Activated CD8-positive, alpha-beta memory T cell treated with anti-CD3 and anti-CD28 coated beads, Interleukin-2, amount 50 U/mL, for 1 hour (primary cell): ENCODE data around the gene PLSCR1.
"Not testable (repeated sequence)": the region's sequence is repeated elsewhere in the genome, so short reads cannot be mapped to it uniquely, and the experiment has no call there.

Experiments used
- DNase-seq: peaks from one replicate; pipeline ENCODE4 v3.0.0-alpha.2; 2020; ENCODE audit errors: extremely low read depth

Gene PLSCR1

GRCh38 chr3:146550070-146550615 is 5.7 kb upstream of the PLSCR1 start:
- no peak for DNase-seq

DNA sequence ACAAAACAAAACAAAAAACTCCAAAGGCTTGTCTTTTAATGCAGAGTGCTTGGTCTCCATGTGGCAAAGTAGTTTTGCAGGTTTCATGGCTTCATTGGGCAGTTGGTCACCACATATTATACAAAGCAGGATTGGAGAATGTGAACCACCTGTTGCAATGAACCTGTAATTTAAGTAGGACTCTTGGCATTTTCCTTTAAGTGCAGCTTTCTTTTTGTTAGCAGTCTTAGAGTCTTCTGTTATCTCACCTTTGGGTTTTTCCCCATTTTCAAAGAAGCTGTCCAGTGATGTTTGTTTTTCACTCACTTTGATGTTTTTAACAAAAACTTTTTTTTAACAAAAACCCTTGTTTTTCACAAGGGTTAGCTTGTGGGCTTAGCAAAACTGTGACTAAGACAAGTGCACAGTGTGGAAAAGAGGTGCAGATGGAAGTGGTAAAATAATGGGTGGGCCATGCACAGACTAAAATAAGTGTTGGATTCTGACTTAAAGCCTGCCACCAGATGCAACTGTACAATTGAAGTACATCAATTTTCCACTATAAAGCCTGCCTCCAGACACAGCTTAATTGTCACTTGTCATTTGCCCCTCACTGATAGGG is 2.9 kb upstream of the PLSCR1 start:
- DNase-seq, result no peak

- no peak for DNase-seq
These were observed 2.1 kb upstream of the PLSCR1 start for GRCh38 chr3:146546366-146546965.

DNA sequence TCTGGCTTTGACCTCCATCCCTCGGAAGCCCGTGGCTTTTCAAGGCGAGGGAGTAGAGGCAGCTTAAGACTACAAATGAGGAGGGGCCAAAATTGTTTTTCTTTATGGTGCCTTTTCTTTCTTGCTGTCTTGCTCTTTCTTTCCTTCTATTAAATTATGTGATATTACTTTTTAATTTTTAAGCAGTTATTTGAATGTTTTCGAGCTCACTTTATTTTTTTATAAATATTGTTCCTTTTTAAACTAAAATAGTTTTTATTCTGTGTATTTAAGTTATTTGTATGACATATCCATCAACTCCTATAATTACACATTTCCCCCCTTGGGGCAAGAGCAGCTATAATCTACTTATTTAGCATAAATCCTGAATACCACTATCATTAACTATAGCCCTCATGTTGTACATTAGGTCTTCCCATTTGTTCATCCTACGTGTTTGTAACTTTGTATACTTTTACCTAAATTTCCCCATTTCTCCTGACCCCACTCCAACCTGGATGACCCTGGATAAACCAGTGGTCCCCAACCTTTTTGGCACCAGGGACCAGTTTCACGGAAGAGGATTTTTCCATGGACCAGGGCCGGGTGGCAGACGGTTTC is 622 bp upstream of the PLSCR1 start:
- DNase-seq, result no peak

DNA sequence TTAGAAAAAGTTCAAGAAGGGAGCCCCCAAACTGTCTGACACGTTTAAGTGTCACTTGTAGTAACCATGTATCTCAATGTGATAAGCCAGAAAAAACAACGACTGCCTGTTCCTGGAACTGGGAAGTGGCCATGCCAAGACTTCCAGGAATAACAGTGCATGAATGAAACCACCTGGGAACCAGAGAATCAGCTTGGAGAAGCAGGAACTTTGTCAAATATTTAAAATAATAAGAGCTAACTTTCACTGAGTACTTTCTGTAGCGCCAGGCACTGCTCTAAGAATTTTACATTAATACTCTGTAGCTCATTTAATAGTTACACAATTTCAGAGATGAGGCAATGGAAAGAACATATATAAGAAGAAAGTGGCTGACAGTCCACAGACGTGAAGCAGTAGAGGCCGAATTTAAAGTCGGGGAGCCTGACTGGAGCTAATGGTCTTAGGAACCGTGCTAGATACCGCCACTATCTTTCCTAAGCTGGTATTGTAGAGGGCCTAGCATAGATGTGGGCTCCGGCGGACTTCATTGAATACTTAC is 876 bp downstream of the PLSCR1 start:
- no peak for DNase-seq

DNA sequence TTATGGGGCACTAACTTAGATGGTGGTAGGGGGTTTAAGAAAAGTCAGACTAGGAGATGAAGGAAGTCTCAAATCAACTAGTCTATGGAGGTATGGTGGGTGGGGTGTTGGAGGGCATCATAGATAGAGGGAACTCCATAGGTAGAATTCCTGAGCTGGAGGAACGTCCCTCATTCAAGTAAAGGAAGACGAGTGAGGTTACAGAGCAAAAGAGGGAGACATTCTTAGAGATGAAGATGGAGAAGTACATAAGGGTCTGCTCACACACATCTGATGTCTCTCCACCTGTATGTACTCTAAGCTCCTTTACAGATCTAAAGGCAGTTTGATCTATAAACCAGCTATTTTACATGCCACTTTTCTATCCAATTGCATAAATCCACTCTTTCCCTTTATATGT is 1.4 kb downstream of the PLSCR1 start:
- DNase-seq, result no peak

DNA sequence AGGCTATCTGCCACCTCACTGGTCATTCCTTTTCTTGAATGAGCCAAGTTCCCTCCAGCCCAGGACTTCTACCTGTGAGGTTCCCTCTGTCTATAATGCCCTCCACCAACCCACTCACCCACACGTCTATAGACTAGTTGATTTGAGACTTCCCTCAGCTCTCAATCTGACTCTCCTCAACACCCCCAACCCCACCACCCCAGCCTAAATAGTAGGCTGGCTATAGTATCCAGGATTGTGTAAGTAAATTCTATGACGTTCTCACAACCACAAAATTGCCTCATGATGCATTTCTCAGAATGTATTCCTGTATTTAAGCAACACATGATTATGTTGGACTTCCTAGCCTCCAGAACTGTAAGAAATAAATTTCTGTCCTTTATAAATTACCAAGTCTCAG is 2.2 kb downstream of the PLSCR1 start:
- no peak for DNase-seq

DNA sequence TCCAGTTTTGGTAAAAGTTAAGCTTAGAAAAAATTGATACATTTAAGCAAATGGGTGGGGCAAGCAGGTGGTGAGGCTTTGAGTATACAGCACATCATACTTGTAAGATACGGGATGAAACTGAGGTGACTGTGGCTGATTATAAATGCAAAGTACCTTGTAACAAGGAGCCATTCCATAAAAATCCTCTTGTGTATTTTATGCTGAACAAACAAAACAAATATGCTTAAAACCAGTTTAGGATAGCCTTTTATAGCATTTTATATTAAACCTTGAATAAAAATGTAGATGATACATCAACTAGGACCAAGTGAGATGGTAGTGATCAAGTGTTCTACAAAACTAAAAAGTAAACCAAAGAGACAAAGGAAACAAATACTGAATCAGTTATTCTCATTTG is 3.4 kb downstream of the PLSCR1 start:
- no peak for DNase-seq

DNA sequence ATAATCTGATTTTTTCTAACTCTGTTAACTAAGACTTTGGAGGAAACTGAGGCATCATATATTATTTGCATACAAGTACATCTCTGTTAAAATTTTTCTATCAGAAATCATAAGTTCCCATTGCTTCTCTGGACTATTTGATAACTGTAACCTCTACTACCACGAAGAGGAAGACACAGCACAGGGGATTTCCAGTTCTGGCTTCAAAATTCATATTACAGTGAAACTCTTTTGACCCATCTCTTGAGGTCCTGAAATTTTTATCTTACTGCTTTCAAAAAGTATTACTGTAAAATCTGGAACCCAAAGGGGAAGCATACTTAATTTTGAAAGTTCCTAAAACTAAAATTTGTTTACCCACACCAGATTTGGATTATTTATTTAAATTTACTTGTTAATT is 4.2 kb downstream of the PLSCR1 start:
- DNase-seq, result no peak

- DNase-seq, result no peak
These were observed 5.1 kb downstream of the PLSCR1 start for GRCh38 chr3:146539315-146539714.

DNA sequence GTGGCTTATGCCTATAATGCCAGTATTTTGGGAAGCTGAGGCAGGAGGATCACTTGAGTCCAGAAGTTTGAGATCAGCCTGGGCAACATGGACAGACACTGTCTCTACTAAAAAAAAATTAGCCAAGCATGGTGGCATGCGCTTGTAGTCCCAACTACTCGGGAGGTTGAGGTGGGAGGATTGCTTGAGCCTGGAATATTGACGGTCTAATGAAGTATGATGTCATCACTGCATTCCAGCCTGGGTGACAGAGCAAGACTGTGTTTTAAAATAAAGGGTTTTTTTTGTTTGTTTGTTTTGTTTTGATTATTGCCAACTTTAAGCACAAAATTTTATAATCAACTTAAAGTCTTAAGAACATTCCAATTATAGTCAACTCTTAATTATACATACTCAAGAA is 6.8 kb downstream of the PLSCR1 start:
- DNase-seq, result no peak

DNA sequence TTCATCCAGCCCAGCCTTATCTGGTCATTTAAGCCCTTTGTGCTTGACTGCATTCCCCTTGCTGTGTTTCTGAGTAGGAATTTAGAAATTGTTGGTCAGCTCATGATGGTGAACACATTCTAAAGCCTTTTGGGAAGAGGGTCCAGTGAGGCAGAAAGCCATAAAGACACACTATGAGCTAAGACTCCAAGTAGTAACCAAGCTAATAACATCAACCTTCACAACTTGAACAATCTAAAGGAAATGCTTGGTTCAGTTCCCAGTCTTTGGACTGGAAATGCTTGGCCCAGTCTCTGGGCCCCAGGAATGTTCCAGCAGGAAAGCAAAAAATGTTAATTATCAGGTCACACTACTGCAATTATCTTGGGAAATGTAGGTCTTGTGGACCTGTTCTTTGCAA is 7.7 kb downstream of the PLSCR1 start:
- no peak for DNase-seq

GRCh38 chr3:146532406-146532805 is 12.0 kb downstream of the PLSCR1 start:
- DNase-seq, result no peak

DNA sequence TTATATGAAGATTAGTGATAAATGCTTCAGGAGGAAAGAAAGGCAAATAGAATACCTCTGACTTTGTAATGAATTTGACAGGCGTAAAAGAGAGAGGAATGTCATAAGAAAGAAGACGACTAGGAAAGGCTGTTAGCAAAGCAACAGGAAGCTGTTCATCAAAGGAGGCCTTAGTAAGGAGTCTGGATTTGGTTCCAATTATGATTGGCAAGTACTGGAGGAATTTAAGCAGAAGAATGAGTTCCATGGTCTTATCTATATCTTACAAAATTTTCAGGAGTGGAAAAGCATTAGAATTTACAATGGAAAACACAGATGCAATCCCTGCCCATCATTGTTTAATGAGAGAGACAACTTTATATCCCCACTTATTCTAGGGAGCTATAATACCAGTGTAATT is 13.8 kb downstream of the PLSCR1 start:
- DNase-seq, result no peak

DNA sequence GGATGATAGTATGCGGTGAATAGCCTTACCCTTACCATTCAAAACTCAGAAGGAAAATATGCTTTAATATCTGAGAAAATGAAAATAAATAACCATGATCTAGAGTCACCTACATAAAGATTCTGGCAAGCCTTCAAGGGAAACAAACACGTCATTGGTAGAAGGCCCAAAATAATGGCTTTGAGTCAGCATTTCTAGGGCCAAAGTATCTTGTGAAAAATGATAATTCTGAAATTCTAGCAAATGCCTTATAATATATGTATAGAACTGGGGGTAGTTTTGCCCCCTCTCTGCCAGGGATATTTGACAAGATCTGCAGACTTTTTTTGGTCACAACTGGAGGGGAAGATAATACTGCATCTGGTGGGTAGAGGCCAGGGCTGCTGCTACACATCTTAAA is 15.4 kb downstream of the PLSCR1 start:
- no peak for DNase-seq

DNA sequence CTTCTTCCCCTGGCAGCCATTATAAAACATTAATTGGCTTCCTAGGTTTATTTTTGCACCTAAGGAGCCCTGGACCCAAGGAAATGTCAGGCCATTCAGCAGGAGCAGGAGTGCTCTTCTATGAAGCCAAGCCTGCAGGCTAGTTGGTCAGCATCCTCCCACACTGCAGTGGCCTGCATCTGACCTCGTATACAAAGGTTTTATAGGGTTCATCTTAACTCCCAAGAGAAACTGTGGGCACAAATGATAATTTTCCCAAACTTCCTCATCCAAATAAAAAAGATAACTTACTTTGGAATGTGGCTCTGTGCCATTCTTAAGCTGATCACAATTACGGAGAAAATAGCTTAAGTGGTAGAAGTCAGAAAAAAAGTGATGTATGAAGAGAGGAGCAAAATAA is 19.4 kb downstream of the PLSCR1 start:
- no peak for DNase-seq

DNA sequence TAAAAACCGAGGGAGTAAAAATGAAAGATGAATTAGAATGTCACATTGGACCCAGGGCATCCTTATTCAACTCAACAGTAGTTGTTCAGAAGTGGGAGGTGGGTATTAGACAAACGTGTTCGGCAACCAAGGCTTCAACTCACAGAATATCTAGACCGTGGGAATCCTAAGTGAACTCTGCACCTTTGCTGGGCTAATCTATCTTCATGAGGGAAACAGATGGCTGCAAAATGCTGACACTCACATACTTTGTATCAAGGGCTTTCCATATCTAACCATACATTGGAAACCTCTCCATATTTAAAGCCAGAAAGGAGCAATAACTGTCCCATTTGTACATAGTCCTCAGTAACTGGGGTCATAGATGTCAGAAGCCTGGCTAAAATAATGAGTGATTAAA is 20.9 kb downstream of the PLSCR1 start:
- no peak for DNase-seq

DNA sequence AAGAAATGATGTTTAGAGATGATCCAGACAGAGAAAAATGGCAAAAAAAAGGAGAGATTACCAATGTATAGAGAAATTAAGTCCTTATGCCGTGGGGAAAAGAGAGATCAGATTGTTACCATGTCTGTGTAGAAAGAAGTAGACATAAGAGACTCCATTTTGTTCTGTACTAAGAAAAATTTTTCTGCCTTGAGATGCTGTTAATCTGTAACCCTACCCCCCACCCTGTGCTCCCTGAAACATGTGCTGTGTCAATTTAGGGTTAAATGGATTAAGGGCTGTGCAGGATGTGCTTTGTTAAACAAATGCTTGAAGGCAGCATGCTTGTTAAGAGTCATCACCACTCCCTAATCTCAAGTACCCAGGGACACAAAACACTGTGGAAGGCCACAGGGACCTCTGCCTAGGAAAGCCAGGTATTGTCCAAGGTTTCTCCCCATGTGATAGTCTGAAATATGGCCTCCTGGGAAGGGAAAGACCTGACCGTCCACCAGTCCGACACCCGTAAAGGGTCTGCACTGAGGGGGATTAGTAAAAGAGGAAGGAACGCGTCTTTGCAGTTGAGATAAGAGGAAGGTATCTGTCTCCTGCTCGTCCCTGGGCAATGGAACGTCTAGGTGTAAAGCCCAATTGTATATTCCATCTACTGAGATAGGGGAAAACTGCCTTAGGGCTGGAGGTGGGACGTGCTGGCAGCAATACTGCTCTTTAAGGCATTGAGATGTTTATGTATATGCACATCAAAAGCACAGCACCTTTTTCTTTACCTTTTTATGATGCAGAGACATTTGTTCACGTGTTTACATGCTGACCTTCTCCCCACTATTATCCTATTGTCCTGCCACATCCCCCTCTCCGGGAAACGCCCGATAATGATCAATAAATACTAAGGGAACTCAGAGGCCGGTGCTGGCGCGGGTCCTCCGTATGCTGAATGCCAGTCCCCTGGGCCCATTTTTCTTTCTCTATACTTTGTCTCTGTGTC is 21.9 kb downstream of the PLSCR1 start:
- DNase-seq, result not testable (repeated sequence)

GRCh38 chr3:146521394-146521793 is 23.0 kb downstream of the PLSCR1 start:
- DNase-seq, result no peak

DNA sequence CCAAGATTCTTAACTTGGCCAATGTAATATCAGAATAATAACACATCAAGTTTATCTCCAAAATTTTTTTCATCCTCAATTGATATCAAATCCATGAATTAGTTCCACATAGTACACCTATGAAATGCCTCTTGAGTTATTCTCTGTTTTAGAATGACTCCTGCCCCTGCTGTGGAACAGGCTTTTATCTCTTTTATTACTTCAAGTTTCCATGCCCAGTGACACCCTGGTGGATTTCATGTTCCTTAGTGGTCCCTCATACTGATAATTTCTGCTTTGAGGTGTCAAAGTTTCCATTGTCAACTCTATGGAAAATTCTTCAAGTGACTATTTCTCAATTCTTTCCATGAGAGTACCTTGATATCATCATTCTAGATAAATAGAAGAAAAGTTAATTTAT is 24.6 kb downstream of the PLSCR1 start:
- DNase-seq, result no peak

DNA sequence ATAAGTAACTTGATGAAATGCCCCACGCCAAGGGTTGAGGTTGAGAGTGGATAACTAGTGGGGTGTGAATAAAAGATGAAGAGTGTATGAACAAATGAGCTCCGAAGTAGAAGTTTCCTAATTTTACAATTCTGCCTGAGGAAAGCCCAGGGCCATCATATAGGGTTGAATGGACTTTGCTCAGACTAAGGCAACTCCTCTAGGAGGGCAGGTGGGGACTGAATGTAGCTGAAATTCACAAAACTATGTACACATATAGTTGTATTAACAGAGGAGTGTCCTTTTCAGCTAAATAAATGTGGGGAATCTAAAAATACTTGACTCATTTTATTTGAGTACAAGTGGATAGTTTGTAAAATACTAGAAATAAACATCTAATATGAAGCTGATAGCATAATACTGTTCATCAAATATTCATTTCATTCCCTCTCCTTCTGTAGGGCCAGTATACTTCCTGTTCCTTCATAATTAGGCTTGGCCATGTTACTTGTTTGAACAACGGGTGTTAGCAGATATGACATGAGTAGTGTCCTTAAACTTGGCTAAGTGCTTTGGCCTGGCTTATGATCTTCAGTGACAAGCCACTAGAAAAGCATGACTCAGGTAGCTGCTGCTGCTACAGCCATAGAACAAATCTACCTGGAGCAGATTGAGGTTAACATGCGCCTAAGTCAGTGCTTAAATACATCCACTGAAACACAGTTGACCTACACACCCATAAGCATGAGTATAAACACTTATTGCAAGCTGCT is 26.5 kb downstream of the PLSCR1 start:
- DNase-seq, result no peak
